ENCODE data around the gene ERG.

- TF ChIP-seq CTCF (IDR thresholded peaks at IDR 0.05; ENCODE audit: control extremely low read depth in 1 of 3, insufficient read depth in 1 of 3, low read depth in 1 of 3, low read length in 3 of 3) (no peak), TAF1 (IDR thresholded peaks at IDR 0.05; ENCODE audit: low read depth, low read length) (no peak), POLR2A (IDR thresholded peaks at IDR 0.05; ENCODE audit: control extremely low read depth in 1 of 2, low read depth in 2 of 2, low read length in 2 of 2) (no peak), GABPA (IDR thresholded peaks at IDR 0.05; ENCODE audit: borderline replicate concordance, insufficient read depth, low read length) (no peak), MAX (IDR thresholded peaks at IDR 0.05) (no peak), JUND (IDR thresholded peaks at IDR 0.05; ENCODE audit: low read length) (no peak), SIN3A (conservative IDR thresholded peaks at IDR 0.05 in 1 of 2, IDR thresholded peaks at IDR 0.05 in 1 of 2; ENCODE audit: low read depth in 1 of 2, low read length in 2 of 2) (no peak), RAD21 (IDR thresholded peaks at IDR 0.05 in 1 of 2, conservative IDR thresholded peaks at IDR 0.05 in 1 of 2; ENCODE audit: low read depth in 2 of 2, low read length in 2 of 2) (no peak)
Measured at GRCh38 chr21:38385427-38386175, 112.7 kb downstream of the ERG start.

Data from H1 (cell line).